Neuronal stem cell (in vitro differentiated cells): ENCODE results near the gene TRUB1.

Experiments used
- DNase-seq: peaks from one replicate; pipeline ENCODE4 v3.0.0-alpha.2; 2013; ENCODE audit warnings: low spot score
- H2AFZ ChIP-seq: one replicate; pipeline ENCODE4 v1.6.1; 2013; ENCODE audit warnings: mild to moderate bottlenecking, low read length, inconsistent platforms
- H2AK5ac ChIP-seq: 2 replicates; pipeline ENCODE4 v1.6.1; 2013; ENCODE audit warnings: low read depth, mild to moderate bottlenecking, inconsistent platforms, low read length, moderate library complexity, mixed read lengths
- H2BK120ac ChIP-seq: 2 replicates; pipeline ENCODE4 v1.6.1; 2013; ENCODE audit warnings: low read depth, mild to moderate bottlenecking, inconsistent platforms, low read length, moderate library complexity, mixed read lengths
- H2BK12ac ChIP-seq: one replicate; pipeline ENCODE4 v1.6.1; 2013; ENCODE audit warnings: low read length, inconsistent platforms
- H2BK15ac ChIP-seq: 2 replicates; pipeline ENCODE4 v1.6.1; 2013; ENCODE audit warnings: mild to moderate bottlenecking, low read length, inconsistent platforms, mixed read lengths
- H2BK5ac ChIP-seq: one replicate; pipeline ENCODE4 v1.6.1; 2013; ENCODE audit warnings: inconsistent platforms, mild to moderate bottlenecking, low read length, moderate library complexity
- H3K14ac ChIP-seq: one replicate; pipeline ENCODE4 v1.6.1; 2013; ENCODE audit warnings: low read length, inconsistent platforms
- H3K18ac ChIP-seq: 2 replicates; pipeline ENCODE4 v1.6.1; 2013; ENCODE audit warnings: low read length, inconsistent platforms
- H3K23ac ChIP-seq: 2 replicates; pipeline ENCODE4 v1.6.1; 2013; ENCODE audit warnings: low read depth, mild to moderate bottlenecking, mixed read lengths, low read length, inconsistent platforms; ENCODE audit not compliant: poor library complexity
- H3K27ac ChIP-seq: replicated peaks from 3 replicates; pipeline ENCODE4 v1.5.1; 2013; ENCODE audit warnings: low read length, inconsistent platforms
- H3K27me3 ChIP-seq, 3 experiments: 2 replicates each; pipeline ENCODE4 v1.6.1; 2013; ENCODE audit warnings: low read length in 3 of 3, mild to moderate bottlenecking in 2 of 3, inconsistent platforms in 1 of 3, low read depth in 1 of 3, mixed read lengths in 1 of 3, moderate library complexity in 1 of 3; ENCODE audit not compliant: control insufficient read depth in 3 of 3, insufficient read depth in 3 of 3
- H3K36me3 ChIP-seq, 2 donors: replicated peaks in 1 of 2; 2 replicates each; pipeline ENCODE4 v1.6.1; 2013; ENCODE audit warnings: low read length in 2 of 2; ENCODE audit not compliant: control insufficient read depth in 2 of 2, insufficient read depth in 2 of 2
- H3K4ac ChIP-seq: 2 replicates; pipeline ENCODE4 v1.6.1; 2013; ENCODE audit warnings: inconsistent platforms, mild to moderate bottlenecking, low read length, moderate library complexity
- H3K4me1 ChIP-seq, 2 donors: 1 replicate in 1 of 2; 2 replicates in 1 of 2; pipeline ENCODE4 v1.6.1; 2013; ENCODE audit warnings: low read length in 2 of 2, low read depth in 1 of 2; ENCODE audit not compliant: control insufficient read depth in 2 of 2, insufficient read depth in 1 of 2
- H3K4me2 ChIP-seq: one replicate; pipeline ENCODE4 v1.6.1; 2013; ENCODE audit warnings: mild to moderate bottlenecking, low read length, inconsistent platforms; ENCODE audit not compliant: insufficient read depth, poor library complexity, severe bottlenecking
- H3K4me3 ChIP-seq, 2 donors: 2 replicates each; pipeline ENCODE4 v1.5.1; 2013; ENCODE audit warnings: low read length in 2 of 2, mild to moderate bottlenecking in 2 of 2, inconsistent platforms in 1 of 2, moderate library complexity in 1 of 2
- H3K79me1 ChIP-seq: one replicate; pipeline ENCODE4 v1.6.1; 2013; ENCODE audit warnings: low read depth, mild to moderate bottlenecking, inconsistent platforms, low read length, moderate library complexity
- H3K9ac ChIP-seq: one replicate; pipeline ENCODE4 v1.6.1; 2013; ENCODE audit warnings: mild to moderate bottlenecking, low read depth, low read length, inconsistent platforms; ENCODE audit not compliant: poor library complexity
- H3K9me3 ChIP-seq, 2 donors: replicated peaks in 1 of 2; 2 replicates each; pipeline versions ENCODE3 to v1.6.1; 2013; ENCODE audit warnings: low read length in 2 of 2, mild to moderate bottlenecking in 2 of 2, inconsistent platforms in 1 of 2, low read depth in 1 of 2, mixed read lengths in 1 of 2, moderate library complexity in 1 of 2; ENCODE audit not compliant: control insufficient read depth in 2 of 2, insufficient read depth in 1 of 2
- H4K8ac ChIP-seq: one replicate; pipeline ENCODE4 v1.6.1; 2013; ENCODE audit warnings: low read depth, mild to moderate bottlenecking, inconsistent platforms, low read length, moderate library complexity
- H4K91ac ChIP-seq: one replicate; pipeline ENCODE4 v1.6.1; 2013; ENCODE audit warnings: low read length, low read depth, mild to moderate bottlenecking, inconsistent platforms; ENCODE audit not compliant: poor library complexity
- WGBS, 2 donors: extraction: QIAGEN DNeasy Blood & Tissue Kit; methylation state at CpG; one replicate each; pipeline ENCODE4 v1.1.7; 2013; ENCODE audit warnings: missing lambda C conversion rate in 2 of 2, mixed read lengths in 1 of 2; ENCODE audit not compliant: insufficient read length in 2 of 2, insufficient replicate concordance in 1 of 2; ENCODE audit errors: extremely low coverage in 2 of 2; 5-methylcytosine and 5-hydroxymethylcytosine counted together

TRUB1 gene

GRCh38 chr10:115022733-115023132, 84.7 kb downstream of the TRUB1 start:
- Histone ChIP-seq H3K79me1 (no peaks in the 10 kb centered on the region), H3K23ac (no peak overlapping the region), H3K4me3 (no peak overlapping the region), H3K4ac (no peak overlapping the region), H2BK120ac (no peak overlapping the region), H2BK5ac (no peak overlapping the region), H4K8ac (no peak overlapping the region), H3K4me2 (no peak overlapping the region), H3K4me1 (peaks cover 2 to 4% of the 10 kb centered on the region in 2 donors), H3K14ac (no peak overlapping the region), H2BK15ac (no peak overlapping the region), H2AK5ac (no peak overlapping the region), H3K9ac (no peak overlapping the region), H3K27me3 (peaks cover 0 to 18% (median 0%) of the 10 kb centered on the region in 3 experiments), H3K18ac (no peak overlapping the region), H4K91ac (no peak overlapping the region), H3K9me3 (no peaks in the 10 kb centered on the region), H2BK12ac (no peak overlapping the region), H3K36me3 (no peaks in the 10 kb centered on the region), H2AFZ (no peak overlapping the region), H3K27ac (no peak overlapping the region)
- DNase-seq: no peak
- WGBS, 2 donors: no CpG with 5 or more reads among the region's 5 CpGs

- H3K9ac ChIP-seq: no peak overlapping the region
- no peak overlapping the region for H2BK15ac ChIP-seq
- H3K9me3 ChIP-seq: no peaks in the 10 kb centered on the region
- H2BK120ac ChIP-seq: no peak overlapping the region
- H3K14ac ChIP-seq: no peak overlapping the region
- no peak overlapping the region for H2AFZ ChIP-seq
- no peak overlapping the region for H4K91ac ChIP-seq
- H3K18ac ChIP-seq: no peak overlapping the region
- no peak overlapping the region for H3K27ac ChIP-seq
- no peak overlapping the region for H3K4me2 ChIP-seq
- no peak overlapping the region for H3K4ac ChIP-seq
- DNase-seq: no peak
- H4K8ac ChIP-seq: no peak overlapping the region
- H2BK12ac ChIP-seq: no peak overlapping the region
- no peak overlapping the region for H2AK5ac ChIP-seq
- H3K79me1 ChIP-seq: no peaks in the 10 kb centered on the region
- H3K4me3 ChIP-seq: no peak overlapping the region
- H3K36me3 ChIP-seq: no peaks in the 10 kb centered on the region
- no peak overlapping the region for H3K23ac ChIP-seq
- WGBS, 2 donors: no CpG with 5 or more reads among the region's 8 CpGs
- H3K4me1 ChIP-seq: peaks cover 2 to 4% of the 10 kb centered on the region in 2 donors
- H2BK5ac ChIP-seq: no peak overlapping the region
- peaks cover 0 to 11% (median 0%) of the 10 kb centered on the region in 3 experiments for H3K27me3 ChIP-seq
These were observed 85.7 kb downstream of the TRUB1 start for GRCh38 chr10:115023715-115024114.

- Histone ChIP-seq H3K14ac (no peak overlapping the region), H3K79me1 (no peaks in the 10 kb centered on the region), H4K91ac (no peak overlapping the region), H4K8ac (no peak overlapping the region), H2BK15ac (no peak overlapping the region), H2BK120ac (no peak overlapping the region), H3K27ac (no peak overlapping the region), H3K9me3 (no peaks in the 10 kb centered on the region), H2BK5ac (no peak overlapping the region), H3K36me3 (no peaks in the 10 kb centered on the region), H3K18ac (no peak overlapping the region), H3K4me2 (no peak overlapping the region), H2BK12ac (no peak overlapping the region), H2AK5ac (no peak overlapping the region), H3K23ac (no peak overlapping the region), H3K9ac (no peak overlapping the region), H3K4me3 (no peak overlapping the region), H3K4me1 (peaks cover 2% of the 10 kb centered on the region in 2 donors), H3K27me3 (peaks cover 0 to 11% (median 0%) of the 10 kb centered on the region in 3 experiments), H2AFZ (no peak overlapping the region), H3K4ac (no peak overlapping the region)
- DNase-seq: no peak
- WGBS, 2 donors: no CpG with 5 or more reads among the region's 9 CpGs
These were observed 86.4 kb downstream of the TRUB1 start for GRCh38 chr10:115024371-115024770.

GRCh38 chr10:115026056-115026745, 88.2 kb downstream of the TRUB1 start:
- no peak overlapping the region for H2BK12ac ChIP-seq
- no peak overlapping the region for H3K9ac ChIP-seq
- H2AK5ac ChIP-seq: no peak overlapping the region
- no peak overlapping the region for H3K14ac ChIP-seq
- H3K27ac ChIP-seq: no peak overlapping the region
- no peak overlapping the region for H2BK15ac ChIP-seq
- H3K4me1 ChIP-seq: peaks cover 2 to 9% of the 10 kb centered on the region in 2 donors
- no peak overlapping the region for H4K91ac ChIP-seq
- H3K4me3 ChIP-seq: no peak overlapping the region
- DNase-seq: no peak
- no peak overlapping the region for H3K4ac ChIP-seq
- no peak overlapping the region for H2AFZ ChIP-seq
- H3K23ac ChIP-seq: no peak overlapping the region
- H3K4me2 ChIP-seq: no peak overlapping the region
- H3K27me3 ChIP-seq: peaks cover 0 to 4% (median 0%) of the 10 kb centered on the region in 3 experiments
- H2BK5ac ChIP-seq: no peak overlapping the region
- H3K9me3 ChIP-seq: no peaks in the 10 kb centered on the region
- no CpG with 5 or more reads among the region's 13 CpGs for WGBS, 2 donors
- no peak overlapping the region for H4K8ac ChIP-seq
- no peak overlapping the region for H2BK120ac ChIP-seq
- H3K79me1 ChIP-seq: no peaks in the 10 kb centered on the region
- no peak overlapping the region for H3K18ac ChIP-seq
- H3K36me3 ChIP-seq: no peaks in the 10 kb centered on the region
